WERI-Rb-1 (cell line): ENCODE data around the gene IGF2BP3.

ENCODE experiments used
- DNase-seq: peaks from one replicate; pipeline ENCODE4 v3.0.0-alpha.2; 2020
- H3K27ac ChIP-seq: fragments of 250-450 bp; sonication (Bioruptor Pico); 2 replicates; pipeline ENCODE4 v1.5.1; 2020; ENCODE audit warnings: mild to moderate bottlenecking, moderate library complexity
- H3K27me3 ChIP-seq: fragments of 250-450 bp; sonication (Bioruptor Pico); 2 replicates; pipeline ENCODE4 v1.5.1; 2021; ENCODE audit warnings: mild to moderate bottlenecking, low read depth, moderate library complexity; ENCODE audit not compliant: insufficient read depth, severe bottlenecking
- H3K36me3 ChIP-seq: fragments of 250-450 bp; sonication (Bioruptor Pico); 2 replicates; pipeline ENCODE4 v1.5.1; 2020; ENCODE audit warnings: mild to moderate bottlenecking, moderate library complexity
- H3K4me3 ChIP-seq: 2 replicates; pipeline ENCODE4 v1.5.1; 2011; ENCODE audit warnings: low read depth, mild to moderate bottlenecking, control low read depth, low read length
- H3K9me3 ChIP-seq: fragments of 250-450 bp; sonication (Bioruptor Pico); 2 replicates; pipeline ENCODE4 v1.5.1; 2021; ENCODE audit warnings: mild to moderate bottlenecking, moderate library complexity; ENCODE audit not compliant: severe bottlenecking
- TF ChIP-seq, protein P1 (sequence below): IDR thresholded peaks from 2 replicates; pipeline ENCODE4 v1.5.1; 2011; ENCODE audit warnings: low read depth, mild to moderate bottlenecking, control low read depth, inconsistent platforms, low read length

The IGF2BP3 gene

DNA sequence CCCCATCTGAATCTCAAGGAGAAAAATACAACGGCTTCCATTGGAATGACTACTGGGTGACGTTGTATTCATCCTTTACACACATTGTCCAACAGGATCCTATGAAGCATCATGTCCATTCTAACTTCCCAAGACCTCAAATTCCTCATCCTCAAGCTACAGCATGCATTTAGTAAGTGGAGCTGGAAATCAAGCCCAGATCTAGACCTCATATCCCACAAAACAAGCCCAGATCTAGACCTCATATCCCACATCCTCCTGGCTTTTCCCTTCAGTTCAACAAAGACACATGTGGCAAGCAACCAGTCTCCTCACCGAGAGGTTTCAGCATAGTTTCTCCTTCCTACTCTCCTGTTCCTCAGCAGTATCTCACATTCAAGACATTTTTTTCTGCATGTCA lies 12.2 kb downstream of the IGF2BP3 start:
- TF ChIP-seq, protein P1, sequence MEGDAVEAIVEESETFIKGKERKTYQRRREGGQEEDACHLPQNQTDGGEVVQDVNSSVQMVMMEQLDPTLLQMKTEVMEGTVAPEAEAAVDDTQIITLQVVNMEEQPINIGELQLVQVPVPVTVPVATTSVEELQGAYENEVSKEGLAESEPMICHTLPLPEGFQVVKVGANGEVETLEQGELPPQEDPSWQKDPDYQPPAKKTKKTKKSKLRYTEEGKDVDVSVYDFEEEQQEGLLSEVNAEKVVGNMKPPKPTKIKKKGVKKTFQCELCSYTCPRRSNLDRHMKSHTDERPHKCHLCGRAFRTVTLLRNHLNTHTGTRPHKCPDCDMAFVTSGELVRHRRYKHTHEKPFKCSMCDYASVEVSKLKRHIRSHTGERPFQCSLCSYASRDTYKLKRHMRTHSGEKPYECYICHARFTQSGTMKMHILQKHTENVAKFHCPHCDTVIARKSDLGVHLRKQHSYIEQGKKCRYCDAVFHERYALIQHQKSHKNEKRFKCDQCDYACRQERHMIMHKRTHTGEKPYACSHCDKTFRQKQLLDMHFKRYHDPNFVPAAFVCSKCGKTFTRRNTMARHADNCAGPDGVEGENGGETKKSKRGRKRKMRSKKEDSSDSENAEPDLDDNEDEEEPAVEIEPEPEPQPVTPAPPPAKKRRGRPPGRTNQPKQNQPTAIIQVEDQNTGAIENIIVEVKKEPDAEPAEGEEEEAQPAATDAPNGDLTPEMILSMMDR, result no peak
- Histone ChIP-seq H3K4me3 (no peak overlapping the region), H3K27ac (no peak overlapping the region), H3K9me3 (no peaks in the 10 kb centered on the region), H3K27me3 (no peaks in the 10 kb centered on the region), H3K36me3 (peaks cover 42% of the 10 kb centered on the region)
- no peak for DNase-seq

DNA sequence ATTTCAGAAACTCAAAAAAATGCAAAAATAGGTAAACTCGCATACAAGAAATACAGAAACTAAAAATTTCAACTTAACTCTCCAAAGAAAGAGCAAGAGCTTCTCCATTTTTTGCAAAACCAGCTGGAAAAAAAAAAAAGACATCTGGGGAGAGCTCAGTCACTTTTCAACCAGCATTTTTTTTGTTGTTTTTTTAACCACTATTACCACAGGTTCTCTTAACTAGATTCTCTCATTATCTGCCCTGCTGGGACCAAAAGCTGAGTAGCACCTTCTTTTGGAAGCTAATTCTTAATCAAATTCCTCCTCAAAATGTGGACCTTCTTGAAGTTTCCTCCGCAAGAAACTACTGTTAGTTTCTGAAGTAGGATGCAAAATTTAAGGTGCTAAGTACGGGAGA lies 14.2 kb downstream of the IGF2BP3 start:
- H3K27ac ChIP-seq, result no peak overlapping the region
- H3K4me3 ChIP-seq, result no peak overlapping the region
- H3K9me3 ChIP-seq, result no peaks in the 10 kb centered on the region
- DNase-seq, result no peak
- H3K36me3 ChIP-seq, result peaks cover 28% of the 10 kb centered on the region
- no peaks in the 10 kb centered on the region for H3K27me3 ChIP-seq
- TF ChIP-seq, protein P1, result no peak

DNA sequence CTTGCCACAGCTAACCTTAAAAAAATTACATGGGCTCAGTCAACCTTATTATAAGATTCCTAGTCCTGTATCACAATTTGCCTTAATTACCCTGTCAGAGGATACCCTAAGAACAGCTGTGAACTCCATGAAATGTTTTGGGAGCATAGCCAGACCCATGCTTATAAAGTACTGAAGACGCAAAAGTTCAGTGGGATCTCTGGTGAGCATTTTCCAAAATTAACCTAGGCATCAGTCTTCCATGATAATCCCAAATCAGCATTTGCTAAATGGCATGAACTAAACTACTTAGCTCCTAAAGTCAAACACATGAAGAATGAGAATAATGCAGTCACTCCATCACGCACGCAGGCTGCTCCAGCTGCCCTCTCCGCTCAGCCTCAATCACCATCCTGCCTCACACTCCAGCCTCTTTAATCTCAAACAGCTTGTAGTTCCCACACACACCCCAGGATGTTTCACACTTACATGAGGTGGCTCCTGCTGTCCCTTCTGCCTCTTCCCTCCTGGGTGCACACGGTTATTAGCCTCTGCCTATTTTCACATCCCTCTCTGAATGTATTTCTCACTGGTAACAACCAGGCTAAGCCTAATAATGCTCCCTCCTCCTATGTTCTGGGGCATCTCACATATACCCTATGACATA lies 15.3 kb downstream of the IGF2BP3 start:
- TF ChIP-seq, protein P1, result no peak
- no peaks in the 10 kb centered on the region for H3K9me3 ChIP-seq
- DNase-seq, result peak; percentile 16
- peaks cover 22% of the 10 kb centered on the region for H3K36me3 ChIP-seq
- H3K27me3 ChIP-seq, result no peaks in the 10 kb centered on the region
- H3K4me3 ChIP-seq, result no peak overlapping the region
- H3K27ac ChIP-seq, result no peak overlapping the region

DNA sequence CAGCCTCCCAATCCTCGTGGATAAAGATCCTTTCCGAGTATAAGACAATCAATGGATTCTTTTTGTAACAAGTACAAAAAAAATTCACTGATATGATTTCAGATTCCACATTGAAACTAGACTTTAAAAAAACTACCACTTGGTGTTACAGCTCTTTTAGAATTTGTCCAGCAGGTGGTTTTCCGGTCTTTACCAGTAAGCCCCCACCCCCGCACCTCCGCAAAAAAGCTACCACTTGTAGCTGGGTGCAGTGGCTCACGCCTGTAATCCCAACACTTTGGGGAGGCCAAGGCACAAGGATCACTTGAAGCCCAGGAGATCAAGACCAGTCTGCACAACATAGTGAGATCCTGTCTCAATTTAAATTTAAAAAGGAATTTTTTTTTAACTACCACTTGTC lies 19.8 kb downstream of the IGF2BP3 start:
- TF ChIP-seq, protein P1, result no peak
- DNase-seq, result no peak
- H3K27me3 ChIP-seq, result no peaks in the 10 kb centered on the region
- no peak overlapping the region for H3K4me3 ChIP-seq
- H3K9me3 ChIP-seq, result no peaks in the 10 kb centered on the region
- no peak overlapping the region for H3K27ac ChIP-seq
- peaks cover 16% of the 10 kb centered on the region; the same call in 1 of the 2 replicates for H3K36me3 ChIP-seq

DNA sequence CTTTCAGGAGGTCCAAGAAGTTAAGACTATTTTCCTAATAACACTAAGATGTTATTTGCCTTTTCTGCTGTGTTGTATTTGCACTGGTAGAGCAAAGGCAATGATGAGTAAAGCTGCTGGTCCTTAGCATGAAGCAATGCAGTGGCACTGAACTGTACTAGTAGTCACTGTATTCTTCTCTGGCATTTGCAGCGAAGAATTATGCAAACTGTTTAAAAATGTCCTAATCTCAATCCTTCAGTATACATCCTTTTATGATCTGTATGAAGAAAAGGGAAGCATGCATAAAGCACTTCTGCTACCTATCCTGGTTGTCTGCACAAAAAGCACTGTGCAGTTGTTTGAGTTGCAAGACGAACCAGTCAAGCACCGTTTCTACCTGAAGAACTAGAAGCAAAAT lies 20.4 kb downstream of the IGF2BP3 start:
- Histone ChIP-seq H3K9me3 (no peaks in the 10 kb centered on the region), H3K36me3 (peaks cover 17% of the 10 kb centered on the region; the same call in 1 of the 2 replicates), H3K27ac (no peak overlapping the region), H3K4me3 (no peak overlapping the region), H3K27me3 (no peaks in the 10 kb centered on the region)
- no peak for DNase-seq
- TF ChIP-seq, protein P1, result no peak

DNA sequence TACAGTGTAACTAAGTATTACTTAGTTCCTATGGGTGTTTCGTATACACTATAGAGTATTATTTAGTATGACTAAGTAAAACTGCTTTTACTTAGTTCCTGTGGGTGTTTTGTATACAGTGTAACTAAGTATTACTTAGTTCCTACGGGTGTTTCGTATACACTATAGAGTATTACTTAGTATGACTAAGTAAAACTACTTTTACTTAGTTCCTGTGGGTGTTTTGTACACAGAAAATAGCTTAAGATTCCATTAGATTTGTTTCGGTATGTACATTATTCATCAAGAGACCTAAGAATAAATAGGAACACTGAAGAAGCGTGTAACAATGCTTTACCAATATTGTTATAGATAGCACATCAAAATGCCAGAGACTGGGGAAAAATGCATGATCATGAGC lies 25.0 kb downstream of the IGF2BP3 start:
- no peak for DNase-seq
- H3K9me3 ChIP-seq, result no peaks in the 10 kb centered on the region
- no peaks in the 10 kb centered on the region for H3K27me3 ChIP-seq
- H3K4me3 ChIP-seq, result no peak overlapping the region
- H3K36me3 ChIP-seq, result peaks cover 17% of the 10 kb centered on the region; the same call in 1 of the 2 replicates
- TF ChIP-seq, protein P1, result no peak
- H3K27ac ChIP-seq, result no peak overlapping the region
